HG03139 (cell line): ENCODE measurements around the gene PRPF19.

Source experiments
- ATAC-seq: cut with Tn5 transposase; IDR thresholded peaks from one replicate; pipeline ENCODE4 v1.9.1; 2021; ENCODE audit not compliant: unreplicated experiment

Gene PRPF19

DNA sequence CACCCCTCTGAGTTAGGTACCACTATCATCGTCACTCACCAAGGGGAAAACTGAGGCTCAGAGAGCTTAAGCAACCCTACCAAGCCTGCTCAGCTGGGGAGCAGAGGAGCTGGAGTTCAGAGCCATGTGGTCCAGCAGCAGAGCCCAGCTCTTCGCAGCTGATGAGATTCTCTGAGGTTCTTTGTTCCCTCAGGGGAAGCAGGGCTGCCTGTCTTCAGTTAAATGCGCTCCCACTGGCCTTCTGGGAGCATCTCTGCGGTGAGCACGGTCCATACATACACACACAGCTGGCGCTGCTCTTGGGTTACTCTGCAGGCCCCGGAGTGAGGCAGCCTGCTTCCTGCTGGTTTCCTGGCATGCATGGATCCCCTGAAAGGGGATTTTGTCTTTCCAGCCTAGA is 45.4 kb downstream of the PRPF19 start:
- no peak for ATAC-seq

DNA sequence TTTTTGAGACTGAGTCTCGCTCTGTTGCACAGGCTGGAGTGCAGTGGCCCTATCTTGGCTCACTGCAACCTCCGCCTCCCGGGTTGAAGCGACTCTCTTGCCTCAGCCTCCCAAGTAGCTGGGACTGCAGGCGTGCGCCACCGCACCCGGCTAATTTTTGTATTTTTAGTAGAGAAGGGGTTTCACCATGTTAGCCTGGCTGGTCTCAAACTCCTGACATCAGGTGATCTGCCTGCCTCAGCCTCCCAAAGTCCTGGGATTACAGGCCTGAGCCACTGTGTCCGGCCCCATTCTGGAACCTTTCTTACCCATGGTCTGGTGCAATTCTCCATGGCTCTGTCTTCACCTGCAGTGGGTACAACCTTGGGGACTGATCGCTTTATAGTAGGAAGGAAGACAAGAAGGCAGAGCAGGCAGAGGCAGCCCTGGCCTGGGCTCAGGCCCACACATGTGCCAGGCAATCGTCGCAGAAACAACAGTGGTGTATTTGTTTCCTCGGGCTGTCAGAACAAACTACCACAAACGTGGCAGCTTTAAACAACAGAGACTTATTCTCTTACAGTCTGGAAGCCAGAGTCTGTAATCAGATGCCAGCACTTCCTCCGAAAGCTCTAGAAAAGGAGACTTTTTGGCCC is 46.7 kb downstream of the PRPF19 start:
- ATAC-seq = no peak

DNA sequence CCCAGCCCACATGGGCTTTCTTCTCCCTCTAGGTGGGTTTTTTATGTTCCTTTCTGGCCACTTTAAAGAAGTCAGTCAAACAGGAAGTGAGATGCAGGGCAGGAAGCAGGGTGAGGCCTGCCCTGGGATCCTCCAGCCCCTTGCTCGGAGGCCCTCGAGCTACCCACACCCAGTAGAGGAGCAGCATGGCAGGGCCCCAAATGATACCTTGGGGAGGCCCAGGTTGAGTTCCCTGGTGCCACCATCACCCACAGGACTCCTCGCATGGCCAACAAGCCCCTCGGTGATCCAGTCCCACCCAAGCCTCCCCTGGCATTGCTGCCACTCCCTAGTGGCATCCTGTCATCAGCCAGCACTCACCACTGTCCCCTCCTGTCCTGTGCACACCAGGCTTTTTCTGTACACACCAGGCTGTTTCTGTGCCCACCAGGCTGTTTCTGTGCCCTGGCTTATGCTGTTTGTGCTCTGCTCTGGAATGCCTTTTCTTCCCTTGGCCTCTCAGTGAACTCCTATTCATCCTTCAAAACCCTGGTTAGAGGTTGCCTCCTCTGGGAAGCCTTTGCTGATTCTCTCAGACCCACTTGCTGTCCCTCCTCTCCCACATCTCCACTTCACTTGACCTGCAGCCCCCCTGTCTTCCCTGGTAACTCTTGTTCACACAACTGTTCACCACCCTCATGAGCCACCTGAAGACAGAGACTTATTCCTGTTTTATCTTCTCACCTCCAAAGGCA is 47.5 kb downstream of the PRPF19 start:
- no peak for ATAC-seq

DNA sequence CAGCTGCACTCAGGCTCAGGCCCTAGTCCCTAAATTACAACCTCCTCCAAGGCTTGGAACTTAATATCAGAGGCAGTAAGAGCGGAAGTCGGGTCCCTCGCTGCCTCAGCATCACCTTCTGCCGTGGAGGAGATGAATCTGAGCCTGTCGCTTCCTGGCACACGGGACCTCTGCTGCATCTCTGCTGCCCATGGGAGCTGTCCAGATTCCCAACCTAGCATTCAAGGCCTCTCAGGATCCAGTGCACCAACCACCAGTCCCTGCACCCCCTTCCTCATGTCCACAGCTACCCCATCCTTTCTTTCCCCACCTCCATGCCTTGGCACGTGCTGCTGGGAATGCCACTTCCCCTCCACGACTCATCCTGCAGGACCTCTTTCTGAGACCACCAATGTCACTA is 48.1 kb downstream of the PRPF19 start:
- no peak for ATAC-seq

DNA sequence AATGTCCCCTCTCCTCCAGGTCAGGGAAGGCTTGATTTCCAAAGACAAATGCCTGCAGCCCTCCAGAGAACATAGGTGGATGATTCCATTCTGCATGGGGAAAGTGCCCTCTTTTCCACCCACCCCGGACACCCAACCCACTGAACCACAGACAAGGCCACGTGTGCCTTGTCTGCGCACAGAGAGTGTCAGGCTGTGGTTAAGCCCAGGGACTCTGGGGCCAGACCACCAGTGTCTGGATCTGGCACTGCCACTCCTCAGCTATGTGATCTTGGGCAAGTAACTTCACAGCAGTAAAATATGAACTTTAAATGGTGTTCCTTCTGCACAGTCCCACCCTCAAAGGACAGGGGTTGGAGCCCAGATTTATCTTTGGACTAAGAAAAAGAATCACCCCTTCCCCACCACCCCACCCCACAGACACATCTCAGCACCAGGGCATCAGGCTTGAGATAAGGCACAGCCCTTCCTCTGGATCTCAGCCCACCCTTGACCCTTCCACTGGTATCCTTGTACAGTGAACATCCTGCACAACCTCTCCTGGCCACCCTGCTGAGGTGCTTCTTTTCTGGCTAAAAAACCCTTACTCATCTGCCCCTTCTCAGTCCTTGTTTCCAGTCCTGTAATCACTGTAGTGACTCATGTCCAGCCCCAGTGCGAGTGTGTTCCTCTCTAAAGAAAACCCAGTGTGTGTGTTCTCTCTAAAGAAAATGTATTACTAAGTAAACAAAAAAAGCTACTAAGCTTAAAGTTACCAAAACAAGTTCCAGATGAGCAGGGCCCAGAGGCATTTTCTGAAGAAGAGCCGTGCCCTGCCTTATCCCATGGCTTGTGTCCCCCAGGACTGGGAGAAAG is 48.8 kb downstream of the PRPF19 start:
- no peak for ATAC-seq

DNA sequence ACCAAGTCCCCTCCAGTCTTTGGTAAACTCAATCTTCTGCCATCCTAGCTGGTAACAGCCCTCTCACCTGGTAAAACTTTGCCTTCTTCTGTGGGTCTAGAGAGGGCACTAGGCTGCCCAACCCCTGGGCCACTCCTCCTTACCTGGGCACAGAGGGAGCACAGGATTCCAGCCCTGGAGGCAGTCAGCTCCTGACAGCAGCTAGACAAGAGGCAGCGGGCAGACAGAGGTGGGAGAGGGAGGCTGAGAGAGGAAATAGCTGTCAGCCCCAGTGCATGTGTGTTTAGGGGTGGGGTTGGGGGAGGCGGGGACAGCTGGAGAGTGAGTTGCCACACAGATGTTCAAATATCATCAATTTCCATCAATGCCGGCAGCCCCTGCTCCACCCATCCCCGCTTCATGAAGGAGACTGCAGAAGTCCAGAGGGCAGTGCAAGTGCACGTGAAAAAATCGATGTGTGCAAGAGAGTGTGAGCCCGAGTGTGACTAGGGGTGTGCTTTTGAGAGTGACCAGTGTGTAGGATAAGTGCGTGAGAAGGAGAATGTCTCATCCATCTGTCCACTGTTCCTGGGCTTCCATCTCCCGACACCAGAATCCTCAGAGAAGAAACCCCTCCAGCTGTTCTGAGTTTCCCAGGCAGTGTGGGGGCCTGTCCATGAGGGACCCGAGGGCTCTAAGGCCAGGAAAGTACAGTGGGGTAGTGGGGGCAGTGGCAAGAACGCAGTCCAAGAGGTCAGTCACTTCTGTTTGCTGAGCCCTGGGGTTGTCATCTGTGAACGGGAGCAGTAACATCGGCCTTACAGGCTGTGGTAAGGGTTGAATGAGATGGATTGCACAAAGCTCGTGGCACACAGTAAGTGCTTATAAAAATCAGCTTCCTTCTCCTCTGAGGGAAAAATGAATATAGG is 50.4 kb downstream of the PRPF19 start, which contains the start of gene PTGDR2:
Gene PTGDR2, minus strand, starts transcription at position 225 of the 908 bp plus-strand sequence. CDS start 2,228 bp downstream, outside the sequence.
- no peak for ATAC-seq

DNA sequence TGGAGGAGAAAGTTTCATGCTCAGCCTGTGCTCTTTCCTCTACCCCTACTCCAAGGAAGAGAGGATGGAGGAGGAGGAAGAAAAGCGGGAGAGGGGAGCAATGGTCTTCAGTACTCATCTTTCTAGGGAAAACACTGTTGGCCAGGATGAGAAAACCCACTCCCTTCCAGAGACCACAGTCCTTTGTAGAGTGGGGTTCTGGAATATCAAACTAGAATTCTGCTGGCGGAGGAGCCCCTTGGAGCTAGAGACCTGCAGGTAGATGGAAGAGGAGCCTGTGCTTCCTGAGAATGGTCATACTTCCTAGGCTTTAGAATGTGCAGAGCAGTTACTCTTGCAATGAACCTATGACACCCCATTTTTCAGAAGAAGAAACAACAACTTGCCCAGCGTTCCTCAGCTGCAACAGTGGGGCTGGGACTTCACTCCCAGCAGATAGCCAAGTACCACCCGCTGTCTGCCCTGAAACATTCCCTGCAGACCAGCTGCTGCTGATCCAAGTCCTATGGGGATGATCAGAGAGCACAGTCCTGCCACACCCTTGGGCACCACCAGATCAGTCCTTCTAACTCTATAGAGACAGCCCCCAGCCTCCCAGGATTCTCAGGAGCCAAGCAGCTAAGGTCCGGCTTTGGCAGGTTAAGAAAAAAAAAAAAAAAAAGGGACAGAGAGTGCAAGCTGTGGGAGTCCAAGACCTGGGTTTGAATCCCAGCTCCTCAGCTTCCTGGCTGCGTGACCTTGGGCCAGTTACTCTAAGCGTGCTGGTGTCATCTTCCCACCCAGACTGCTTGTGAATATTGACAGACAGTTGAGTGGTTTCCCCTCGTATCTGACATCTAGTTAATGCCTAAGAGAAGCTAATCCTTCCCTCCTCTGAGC is 51.3 kb downstream of the PRPF19 start:
- ATAC-seq = no peak

DNA sequence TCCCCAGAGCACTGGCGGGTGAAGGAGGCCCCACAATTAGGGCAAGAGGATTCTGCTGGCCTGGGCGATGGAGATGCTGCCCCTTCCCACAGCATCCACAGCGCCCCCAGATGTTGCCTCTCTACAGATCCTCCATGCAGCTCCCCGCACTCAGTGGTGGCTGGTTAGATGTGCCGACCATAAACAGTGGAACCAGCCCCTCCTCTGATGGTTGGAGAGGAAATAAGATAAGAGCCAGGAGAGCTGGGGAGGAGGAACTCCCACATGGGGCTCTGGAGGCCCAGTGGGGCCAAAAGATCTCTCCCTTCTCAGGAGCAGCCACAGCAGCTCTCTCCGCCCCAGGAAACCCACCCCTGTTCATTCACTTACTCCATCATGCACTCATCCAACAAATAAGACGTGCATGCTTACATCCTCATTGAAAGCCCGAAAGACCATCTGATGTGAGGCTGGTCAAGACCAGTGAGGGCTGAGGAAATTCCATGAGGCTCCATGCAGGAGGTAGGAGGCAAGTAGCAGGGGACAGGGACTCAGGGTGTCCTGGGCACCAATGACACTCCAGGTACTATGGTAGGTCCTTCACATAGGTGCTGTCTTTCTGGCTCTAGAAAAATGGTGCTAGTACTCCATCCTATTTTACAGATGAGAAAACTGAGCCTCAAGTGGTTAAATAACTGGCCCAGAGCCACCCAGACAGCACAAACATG is 52.1 kb downstream of the PRPF19 start:
- ATAC-seq = no peak

DNA sequence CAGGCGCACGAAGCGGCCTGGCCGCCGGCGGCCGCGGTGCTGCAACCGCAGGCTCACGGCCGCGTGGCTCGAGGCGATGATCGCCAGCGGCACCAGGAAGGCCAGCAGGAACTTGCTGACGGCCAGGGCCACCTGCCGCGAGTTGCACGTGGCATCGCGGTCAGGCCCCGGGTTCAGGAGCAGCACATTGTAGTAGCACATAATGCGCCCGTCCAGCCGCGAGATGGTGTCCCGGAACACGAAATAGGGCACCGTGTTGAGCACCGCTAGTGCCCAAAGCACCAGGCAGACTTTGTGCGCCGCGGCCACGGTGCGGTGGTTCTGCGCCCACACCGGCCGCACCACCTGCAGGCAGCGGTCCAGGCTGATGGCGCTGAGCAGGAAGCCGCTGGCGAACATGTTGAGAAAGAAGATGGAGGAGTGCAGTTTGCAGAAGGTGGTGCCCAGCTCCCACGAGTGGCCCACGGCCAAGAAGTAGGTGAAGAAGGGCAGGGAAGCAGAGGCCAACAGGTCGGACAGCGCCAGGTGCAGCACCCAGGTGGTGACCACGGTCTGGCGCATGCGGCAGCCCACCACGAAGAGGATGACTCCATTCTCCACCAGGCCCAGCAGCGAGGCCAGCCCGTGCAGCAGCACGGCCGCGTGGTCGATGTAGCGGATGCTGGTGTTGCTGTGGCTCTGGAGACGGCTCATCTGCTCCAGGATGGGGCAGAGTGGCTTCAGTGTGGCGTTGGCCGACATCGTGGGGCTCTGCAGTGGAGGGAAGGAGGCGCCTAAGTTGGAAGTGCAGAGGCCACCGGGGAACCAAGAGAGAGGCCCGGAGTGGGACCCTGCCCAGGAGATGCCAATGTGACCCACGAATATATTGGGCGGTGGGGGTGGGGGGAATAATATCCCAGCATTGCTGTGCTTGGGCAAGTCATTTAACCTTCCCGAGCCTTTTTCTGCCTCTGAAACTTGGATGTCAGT is 53.1 kb downstream of the PRPF19 start:
- no peak for ATAC-seq

DNA sequence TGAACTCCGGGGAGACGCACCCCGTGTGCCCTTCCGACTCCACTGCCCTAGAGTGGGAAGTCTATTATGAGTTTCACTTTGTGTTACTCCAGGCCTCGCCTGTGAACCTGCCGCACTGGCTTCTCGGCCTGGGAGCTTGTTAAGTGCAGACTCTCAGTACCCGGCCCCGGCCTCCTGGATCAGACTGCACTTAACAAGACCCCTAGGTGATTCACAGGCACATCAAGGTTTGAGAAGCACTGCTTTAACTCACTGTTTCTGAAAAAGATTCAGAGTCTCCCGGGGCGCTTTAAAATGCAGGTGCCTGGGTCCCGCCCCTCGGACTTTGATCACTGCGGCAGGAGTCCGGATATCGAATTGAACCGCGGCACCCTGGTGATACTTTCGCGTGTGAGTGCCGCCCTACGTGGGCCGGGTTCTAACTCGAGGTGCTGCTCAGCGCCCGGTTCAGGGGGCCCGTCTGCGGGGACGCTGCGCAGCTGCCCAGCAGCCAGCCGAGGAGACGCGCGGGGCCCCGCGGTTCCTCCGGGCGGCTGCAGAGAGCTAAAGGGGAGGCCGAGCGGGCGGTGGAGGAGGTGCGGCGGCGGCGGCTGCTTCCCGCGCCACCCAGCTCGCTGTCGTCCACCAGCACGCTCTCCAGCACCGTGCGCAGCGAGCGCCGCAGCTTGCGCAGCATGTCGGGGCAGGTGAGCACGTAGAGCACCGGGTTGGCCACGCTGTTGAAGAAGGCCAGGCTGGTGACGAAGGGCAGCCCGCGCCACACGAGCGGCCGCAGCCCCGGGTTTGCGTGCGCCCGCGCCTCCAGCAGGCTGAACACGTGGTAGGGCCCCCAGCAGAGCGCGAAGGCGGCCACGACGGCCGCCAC is 54.0 kb downstream of the PRPF19 start:
- no peak for ATAC-seq

DNA sequence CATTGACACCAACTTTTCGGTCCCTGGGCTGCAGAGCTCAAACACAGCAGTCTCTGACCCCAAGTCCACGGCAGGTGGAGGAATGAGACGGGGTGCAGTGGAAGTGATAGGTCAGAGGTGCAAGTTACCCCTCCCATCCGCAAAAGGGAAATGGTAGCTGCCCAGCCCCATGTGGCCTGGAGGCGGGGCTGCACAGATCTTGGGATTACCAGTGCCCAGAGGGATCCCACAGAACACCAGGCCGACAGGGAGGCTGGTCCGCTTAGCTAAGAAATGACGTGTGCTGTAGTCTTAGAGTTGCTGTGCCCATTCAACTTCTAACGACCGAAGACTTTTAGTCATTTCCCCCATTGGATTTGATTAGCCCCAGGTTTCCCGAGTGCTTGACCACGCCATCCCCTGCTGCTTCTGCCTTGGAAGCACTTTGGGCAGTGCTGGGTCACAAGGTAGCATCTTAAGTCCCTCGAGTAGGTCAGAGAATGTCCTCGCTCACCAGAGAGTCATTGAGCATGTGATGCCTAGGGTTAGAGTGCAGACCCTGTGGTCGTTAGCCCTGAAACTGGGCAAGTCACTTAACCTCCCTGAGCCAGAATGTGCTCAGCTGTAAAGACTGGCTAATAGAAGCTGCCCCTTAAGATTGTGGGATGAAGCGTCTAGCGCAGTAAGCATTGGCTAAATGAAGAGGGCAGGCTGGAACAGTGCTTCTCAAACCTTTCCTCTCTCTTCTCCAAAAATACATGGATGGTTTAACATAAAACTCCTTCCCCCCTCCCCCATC is 54.9 kb downstream of the PRPF19 start:
- no peak for ATAC-seq

DNA sequence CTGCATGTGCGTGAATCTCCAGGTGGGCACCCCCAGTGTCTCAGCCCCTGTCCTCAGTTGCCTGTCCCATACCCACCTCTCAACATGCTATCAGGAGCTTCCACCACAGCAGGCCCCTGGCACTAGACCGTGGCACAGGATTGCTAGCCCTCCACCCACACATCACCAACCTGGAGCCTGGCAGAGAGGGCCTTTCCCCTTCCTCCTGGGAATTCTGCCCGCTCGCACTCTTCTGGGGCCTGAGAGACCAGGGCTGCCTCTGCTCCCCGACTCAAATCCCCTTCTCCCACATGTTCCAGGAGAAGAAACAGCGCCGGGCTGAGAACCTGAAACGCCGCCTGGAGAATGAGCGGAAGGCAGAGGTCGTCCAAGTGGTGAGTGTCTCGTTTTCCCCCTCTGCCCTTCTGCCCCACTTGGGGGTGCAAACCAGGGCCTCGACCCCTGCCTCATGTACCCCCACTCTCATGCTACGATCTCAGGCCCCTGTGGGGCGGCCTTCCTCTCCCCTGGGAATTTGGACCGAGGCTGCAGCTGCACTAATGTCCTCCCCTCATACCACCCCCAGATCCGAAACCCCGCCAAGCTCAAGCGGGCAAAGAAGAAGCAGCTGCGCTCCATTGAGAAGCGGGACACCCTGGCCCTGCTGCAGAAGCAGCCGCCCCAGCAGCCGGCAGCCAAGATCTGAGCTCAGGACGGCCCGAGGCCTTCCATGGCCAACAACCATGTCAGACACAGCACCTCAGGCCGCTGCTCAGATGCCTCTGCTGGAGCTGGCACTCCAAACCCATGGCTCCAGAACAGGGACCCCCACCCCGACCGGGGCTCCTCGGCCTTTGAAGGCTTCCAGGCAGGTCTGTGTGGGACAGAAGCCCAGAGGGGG is 56.5 kb downstream of the PRPF19 start:
- ATAC-seq = no peak

DNA sequence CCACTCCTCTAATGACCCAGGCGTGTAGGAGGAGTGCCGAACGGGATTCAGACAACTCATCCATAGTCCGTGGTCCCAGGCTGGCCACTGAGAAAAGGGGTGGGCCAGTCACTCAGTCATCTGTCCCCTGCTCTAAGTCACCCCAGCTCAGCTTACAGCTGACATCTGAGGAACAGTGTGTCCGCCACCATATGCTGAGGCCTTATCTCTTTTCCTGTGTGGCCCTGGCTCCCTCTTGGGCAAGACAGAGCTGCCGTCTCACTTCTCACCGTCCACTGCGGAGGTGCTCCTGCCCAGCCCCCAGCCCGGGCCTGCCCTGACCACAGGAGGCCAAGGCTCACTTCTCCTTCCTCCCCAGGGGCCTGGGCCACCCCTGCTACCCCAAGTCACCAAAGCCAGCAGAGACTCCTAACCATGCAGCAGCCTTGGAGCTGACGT is 57.7 kb downstream of the PRPF19 start:
- ATAC-seq = no peak

DNA sequence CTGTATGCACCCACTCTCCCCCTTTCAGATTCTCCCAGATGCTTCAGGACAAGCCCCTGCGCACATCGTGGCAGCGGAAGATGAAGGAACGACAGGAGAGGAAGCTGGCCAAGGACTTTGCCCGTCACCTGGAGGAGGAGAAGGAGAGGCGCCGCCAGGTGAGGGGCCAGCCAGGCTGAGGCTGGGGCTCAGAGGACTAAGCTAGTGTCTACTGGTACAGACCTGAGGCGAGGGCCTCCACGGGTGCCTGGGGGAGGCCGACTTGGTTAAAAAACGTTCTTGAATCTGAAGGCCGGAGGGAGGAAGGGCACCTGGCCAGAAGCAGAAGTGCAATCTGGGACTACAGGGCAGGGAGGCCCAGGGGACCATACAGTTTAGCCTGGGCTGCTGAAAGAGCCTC is 58.5 kb downstream of the PRPF19 start:
- no peak for ATAC-seq

DNA sequence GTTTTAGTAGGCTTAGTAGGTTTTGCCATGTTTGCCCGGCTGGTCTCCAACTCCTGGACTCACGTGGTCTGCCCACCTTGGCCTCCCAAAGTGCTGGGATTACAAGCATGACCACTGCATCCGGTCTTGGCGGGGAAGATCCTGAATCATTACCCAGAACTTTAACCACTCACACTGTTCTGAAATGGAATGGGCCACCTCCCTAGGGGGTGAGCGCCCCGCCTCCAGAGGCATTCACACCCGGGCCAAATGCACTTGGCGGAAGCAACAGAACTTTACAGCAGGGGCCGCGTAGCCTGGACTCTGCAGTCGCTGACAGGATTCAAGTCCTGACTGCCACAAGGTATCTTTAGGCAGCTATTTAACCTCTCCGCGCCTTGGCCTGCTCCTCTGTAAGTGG is 59.1 kb downstream of the PRPF19 start:
- ATAC-seq = no peak
